Esophagus muscularis mucosa (tissue), 4 donors: Measurements from ENCODE around the gene OR52I1. TPM values are rescaled to one million over a fixed set of nuclear protein-coding genes. Genes with fewer than 3 reads are reported as not detected.

Source experiments
- DNase-seq: peaks from one replicate; pipeline ENCODE4 v3.0.0-alpha.2; 2017; ENCODE audit errors: extremely low spot score
- H3K27ac ChIP-seq, 4 donors: fragments of 200-600 bp; sonication (generic); replicated peaks in 1 of 4; 1 replicate in 3 of 4; 2 replicates in 1 of 4; pipeline ENCODE4 v1.5.1; 2016 to 2019; ENCODE audit warnings: mild to moderate bottlenecking in 1 of 4
- H3K27me3 ChIP-seq, 4 donors: fragments of 200-600 bp; sonication (generic); one replicate each; pipeline versions ENCODE4 v1.5.1 to v1.6.0; 2016 to 2019
- H3K36me3 ChIP-seq, 4 donors: fragments of 200-600 bp; sonication (generic); one replicate each; pipeline ENCODE4 v1.5.1; 2016 to 2019
- H3K4me1 ChIP-seq, 4 donors: fragments of 200-600 bp; sonication (generic); one replicate each; pipeline ENCODE4 v1.5.1; 2016 to 2019
- H3K4me3 ChIP-seq, 4 donors: fragments of 200-600 bp; sonication (generic); 1 replicate in 2 of 4; 2 replicates in 2 of 4; pipeline ENCODE4 v1.5.1; 2016 to 2019; ENCODE audit warnings: mild to moderate bottlenecking in 4 of 4, moderate library complexity in 1 of 4
- H3K9me3 ChIP-seq, 4 donors: fragments of 200-600 bp; sonication (generic); 1 replicate in 3 of 4; 2 replicates in 1 of 4; pipeline ENCODE4 v1.5.1; 2016 to 2019
- EP300 ChIP-seq: sonication (generic); formaldehyde crosslinking; IDR thresholded peaks from one replicate; pipeline ENCODE4 v1.6.1; 2017; ENCODE audit warnings: antibody characterized with exemption
- POLR2A ChIP-seq: fragments of 450-650 bp; IDR thresholded peaks from one replicate; pipeline ENCODE4 v1.6.1; 2017; ENCODE audit warnings: antibody characterized with exemption, moderate library complexity, mild to moderate bottlenecking, low read depth
- POLR2AphosphoS5 ChIP-seq, 2 donors: sonication (generic); formaldehyde crosslinking; IDR thresholded peaks; one replicate each; pipeline ENCODE4 v1.6.1; 2017; ENCODE audit warnings: antibody characterized with exemption in 2 of 2
- WGBS: methylation state at CpG from one replicate; pipeline ENCODE4 v1.1.5; 2018; 5-methylcytosine and 5-hydroxymethylcytosine counted together
- intact Hi-C: fragments of 100-400 bp; cut with DNase I; formaldehyde crosslinking; loops from one replicate; pipeline ENCODE4 v1.15.1; 2023
- total RNA-seq, 4 donors: library from RNA; depleted of rRNA; stranded (reverse); fragments of >200 nt; gene quantifications; one replicate each; pipeline versions ENCODE4 v1.1.0 to v1.2.1, GENCODE V29; 2016
- TF ChIP-seq, protein P1 (sequence below), 3 experiments: fragments of 200-600 bp in 2 of 3; fragments of 450-650 bp in 1 of 3; sonication (generic) in 2 of 3; IDR thresholded peaks; one replicate each; pipeline ENCODE4 v1.5.1; 2017 to 2019; ENCODE audit warnings: antibody characterized with exemption in 3 of 3, mild to moderate bottlenecking in 2 of 3, moderate library complexity in 1 of 3

The OR52I1 gene, protein sequence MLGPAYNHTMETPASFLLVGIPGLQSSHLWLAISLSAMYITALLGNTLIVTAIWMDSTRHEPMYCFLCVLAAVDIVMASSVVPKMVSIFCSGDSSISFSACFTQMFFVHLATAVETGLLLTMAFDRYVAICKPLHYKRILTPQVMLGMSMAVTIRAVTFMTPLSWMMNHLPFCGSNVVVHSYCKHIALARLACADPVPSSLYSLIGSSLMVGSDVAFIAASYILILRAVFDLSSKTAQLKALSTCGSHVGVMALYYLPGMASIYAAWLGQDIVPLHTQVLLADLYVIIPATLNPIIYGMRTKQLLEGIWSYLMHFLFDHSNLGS
- not detected for total RNA-seq

DNA sequence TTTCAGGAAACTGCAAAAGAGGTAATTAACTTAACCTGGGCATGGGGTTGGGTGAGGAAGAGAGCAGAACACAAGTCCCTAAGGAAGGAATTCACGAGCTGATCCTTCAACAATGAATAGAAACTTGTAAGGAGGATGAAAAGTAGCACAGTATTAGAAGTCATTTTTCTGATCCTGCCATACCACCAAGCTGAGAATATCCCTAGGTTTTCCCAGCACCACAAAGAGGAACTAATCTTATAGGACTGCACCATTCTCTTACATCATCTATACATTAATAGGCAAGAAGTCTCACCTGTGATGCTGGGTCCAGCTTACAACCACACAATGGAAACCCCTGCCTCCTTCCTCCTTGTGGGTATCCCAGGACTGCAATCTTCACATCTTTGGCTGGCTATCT lies at the start of gene OR52I1:
Gene OR52I1, plus strand, starts transcription at position 301 of the 400 bp plus-strand sequence. Its CDS starts 0 bp downstream, at position 301.
- intact Hi-C loops: no loop called here
- no peak for DNase-seq
- TF ChIP-seq POLR2A (no peak), POLR2AphosphoS5 (IDR thresholded peaks at IDR 0.05) (no peak)
- peaks cover 4 to 33% (median 23%) of the 10 kb centered on the region in 4 donors for H3K36me3 ChIP-seq
- WGBS: 79% methylated on average over 1 of the region's 1 CpG
- no peak within 1 kb of the TSS for H3K4me3 ChIP-seq
- H3K27ac ChIP-seq: no peak within 1 kb of the TSS
- H3K27me3 ChIP-seq: no peaks in the 10 kb centered on the region
- H3K9me3 ChIP-seq: no peaks in the 10 kb centered on the region
- no peaks in the 10 kb centered on the region for H3K4me1 ChIP-seq

DNA sequence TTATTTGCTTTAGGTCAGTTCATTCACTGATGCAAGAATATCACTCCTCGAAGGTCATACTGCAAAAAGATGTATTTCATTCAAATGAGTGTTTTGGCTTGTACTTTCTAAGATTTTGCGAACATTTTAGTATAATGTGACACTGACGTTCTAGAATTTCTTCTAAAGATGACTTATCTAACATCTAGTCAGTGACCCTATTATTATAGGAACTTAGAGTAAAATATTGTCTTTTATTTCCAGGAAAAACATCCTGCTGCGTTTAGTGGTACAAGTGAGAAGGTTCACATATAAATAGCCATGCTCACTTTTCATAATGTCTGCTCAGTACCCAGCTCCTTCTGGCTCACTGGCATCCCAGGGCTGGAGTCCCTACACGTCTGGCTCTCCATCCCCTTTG lies 48.9 kb upstream of the OR52I1 start, which contains the start of gene OR52M1:
Gene OR52M1, plus strand, starts transcription at position 301 of the 400 bp plus-strand sequence. Its CDS starts 0 bp downstream, at position 301.
- DNase-seq: no peak
- TF ChIP-seq, protein P1, sequence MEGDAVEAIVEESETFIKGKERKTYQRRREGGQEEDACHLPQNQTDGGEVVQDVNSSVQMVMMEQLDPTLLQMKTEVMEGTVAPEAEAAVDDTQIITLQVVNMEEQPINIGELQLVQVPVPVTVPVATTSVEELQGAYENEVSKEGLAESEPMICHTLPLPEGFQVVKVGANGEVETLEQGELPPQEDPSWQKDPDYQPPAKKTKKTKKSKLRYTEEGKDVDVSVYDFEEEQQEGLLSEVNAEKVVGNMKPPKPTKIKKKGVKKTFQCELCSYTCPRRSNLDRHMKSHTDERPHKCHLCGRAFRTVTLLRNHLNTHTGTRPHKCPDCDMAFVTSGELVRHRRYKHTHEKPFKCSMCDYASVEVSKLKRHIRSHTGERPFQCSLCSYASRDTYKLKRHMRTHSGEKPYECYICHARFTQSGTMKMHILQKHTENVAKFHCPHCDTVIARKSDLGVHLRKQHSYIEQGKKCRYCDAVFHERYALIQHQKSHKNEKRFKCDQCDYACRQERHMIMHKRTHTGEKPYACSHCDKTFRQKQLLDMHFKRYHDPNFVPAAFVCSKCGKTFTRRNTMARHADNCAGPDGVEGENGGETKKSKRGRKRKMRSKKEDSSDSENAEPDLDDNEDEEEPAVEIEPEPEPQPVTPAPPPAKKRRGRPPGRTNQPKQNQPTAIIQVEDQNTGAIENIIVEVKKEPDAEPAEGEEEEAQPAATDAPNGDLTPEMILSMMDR (IDR thresholded peaks at IDR 0.05): no peak
- no peak for TF ChIP-seq EP300
- TF ChIP-seq POLR2A: no peak
- TF ChIP-seq POLR2AphosphoS5 (IDR thresholded peaks at IDR 0.05): no peak
- Histone ChIP-seq H3K27ac (no peak within 1 kb of the TSS), H3K36me3 (no peaks in the 10 kb centered on the region), H3K9me3 (no peaks in the 10 kb centered on the region), H3K27me3 (no peaks in the 10 kb centered on the region), H3K4me3 (no peak within 1 kb of the TSS), H3K4me1 (no peaks in the 10 kb centered on the region)
- WGBS: 79% methylated on average over 5 of the region's 5 CpGs
- intact Hi-C loops: no loop called here

DNA sequence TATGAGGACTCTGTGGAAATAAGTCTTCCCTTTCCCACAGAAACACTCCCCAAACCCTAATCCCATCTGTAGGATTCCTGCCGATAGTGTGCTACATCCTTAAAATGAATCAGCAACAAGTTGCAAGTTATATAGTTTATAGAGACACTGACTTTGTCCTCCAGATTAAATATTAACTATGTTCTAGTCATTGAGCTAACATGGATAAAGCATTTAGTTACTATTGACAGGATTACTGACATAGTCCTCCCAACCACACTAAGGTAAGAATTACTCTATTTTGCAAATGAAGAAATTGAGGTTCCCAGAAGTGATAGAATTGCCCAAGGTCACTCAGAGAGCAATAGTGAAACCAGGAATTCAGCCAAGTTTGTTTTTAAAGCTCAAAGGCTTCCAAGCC lies 47.0 kb upstream of the OR52I1 start:
- Histone ChIP-seq H3K9me3 (peaks cover 0 to 16% (median 13%) of the 10 kb centered on the region in 4 donors), H3K4me3 (no peak overlapping the region), H3K27ac (no peak overlapping the region), H3K27me3 (no peaks in the 10 kb centered on the region), H3K36me3 (no peaks in the 10 kb centered on the region), H3K4me1 (no peaks in the 10 kb centered on the region)
- intact Hi-C loops: no loop called here
- no peak for DNase-seq
- TF ChIP-seq EP300 (no peak), POLR2AphosphoS5 (IDR thresholded peaks at IDR 0.05) (no peak), POLR2A (no peak)
- TF ChIP-seq, protein P1 (IDR thresholded peaks at IDR 0.05): no peak
- 75% methylated on average over 1 of the region's 1 CpG for WGBS

DNA sequence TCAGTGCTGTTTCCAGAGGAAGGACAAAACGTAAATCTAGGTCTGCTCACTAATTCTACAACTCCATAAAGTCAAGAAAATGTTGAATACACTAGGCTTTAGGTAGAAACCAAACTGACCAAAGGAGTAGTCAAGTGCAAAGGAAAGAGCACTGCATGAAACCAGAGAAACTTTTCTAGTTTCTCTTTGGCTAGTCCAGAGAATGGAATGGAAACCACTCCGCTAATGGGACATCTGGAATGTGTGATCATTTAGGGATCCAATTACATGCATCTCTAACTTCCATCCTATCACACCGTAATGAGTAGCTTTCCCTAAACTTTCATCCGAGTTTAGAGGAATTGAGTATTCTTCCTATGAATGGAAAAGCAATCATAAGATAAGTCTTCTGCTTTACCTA lies 46.4 kb upstream of the OR52I1 start:
- DNase-seq: no peak
- intact Hi-C loops: no loop called here

DNA sequence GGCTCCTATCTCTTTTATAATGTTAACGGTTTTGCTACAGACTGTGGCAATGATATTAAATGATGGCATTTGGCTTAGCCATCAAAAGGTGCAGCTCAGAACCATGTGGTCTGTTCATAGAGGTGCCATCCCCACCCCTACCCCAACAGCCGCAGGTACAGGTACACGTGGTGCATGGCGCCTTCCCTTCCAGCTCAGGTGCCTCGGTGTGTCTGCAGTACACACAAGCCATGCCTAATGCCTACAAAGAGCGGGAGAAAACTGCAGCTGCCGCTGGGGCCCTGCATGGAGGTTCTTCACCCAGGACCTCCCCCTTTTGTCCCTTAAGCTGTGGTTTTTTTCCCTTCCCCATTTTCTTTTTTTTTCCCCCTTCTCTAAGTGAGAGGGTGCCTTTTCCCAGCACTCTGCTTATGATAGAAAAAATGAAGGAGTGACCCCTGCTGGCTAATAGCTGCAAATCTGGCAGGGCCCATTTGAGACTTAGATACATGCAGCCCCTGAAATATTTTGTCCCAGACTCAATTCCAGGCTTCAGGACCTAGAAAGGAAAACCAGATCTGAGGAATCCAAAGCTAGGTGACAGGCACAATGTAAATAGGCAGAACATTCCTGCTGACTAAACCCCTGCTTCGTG lies 42.4 kb upstream of the OR52I1 start:
- Histone ChIP-seq H3K36me3 (no peaks in the 10 kb centered on the region), H3K27ac (no peak overlapping the region), H3K27me3 (peaks cover 0 to 4% (median 0%) of the 10 kb centered on the region in 4 donors), H3K9me3 (peaks cover 0 to 32% (median 13%) of the 10 kb centered on the region in 4 donors), H3K4me1 (no peaks in the 10 kb centered on the region), H3K4me3 (no peak overlapping the region)
- 79% methylated on average over 8 of the region's 8 CpGs for WGBS
- DNase-seq: no peak
- intact Hi-C loops: no loop called here
- TF ChIP-seq POLR2AphosphoS5 (IDR thresholded peaks at IDR 0.05) (no peak), POLR2A (no peak)
- TF ChIP-seq, protein P1 (IDR thresholded peaks at IDR 0.05): no peak

More for the DNA sequence above, 46.4 kb upstream of the OR52I1 start:
- no peak overlapping the region for H3K27ac ChIP-seq
- 48% methylated on average over 4 of the region's 4 CpGs for WGBS
- H3K27me3 ChIP-seq: no peaks in the 10 kb centered on the region
- peaks cover 0 to 16% (median 13%) of the 10 kb centered on the region in 4 donors for H3K9me3 ChIP-seq
- TF ChIP-seq, protein P1 (IDR thresholded peaks at IDR 0.05): no peak
- TF ChIP-seq POLR2AphosphoS5 (IDR thresholded peaks at IDR 0.05) (no peak), POLR2A (no peak), EP300 (no peak)
- H3K4me3 ChIP-seq: no peak overlapping the region
- no peaks in the 10 kb centered on the region for H3K36me3 ChIP-seq
- H3K4me1 ChIP-seq: no peaks in the 10 kb centered on the region
